PFSK-1 (cell line): ENCODE measurements around the gene DNPEP.

Source experiments
- POLR2AphosphoS5 ChIP-seq: IDR thresholded peaks from 2 replicates; pipeline ENCODE4 v1.6.1; 2012; ENCODE audit warnings: low read depth, mild to moderate bottlenecking, control low read depth, low read length, moderate library complexity
- REST ChIP-seq, 2 experiments: IDR thresholded peaks; 2 replicates each; pipeline versions ENCODE4 v1.6.1 to v1.8.0; 2011 to 2012; ENCODE audit warnings: low read depth in 2 of 2, low read length in 2 of 2, control low read depth in 1 of 2, inconsistent platforms in 1 of 2, mild to moderate bottlenecking in 1 of 2, moderate library complexity in 1 of 2; ENCODE audit not compliant: insufficient read depth in 1 of 2
- SIN3A ChIP-seq: IDR thresholded peaks from 2 replicates; pipeline ENCODE4 v1.6.1; 2012; ENCODE audit warnings: mild to moderate bottlenecking, low read length, moderate library complexity, borderline replicate concordance; ENCODE audit not compliant: insufficient read depth
- TAF1 ChIP-seq: IDR thresholded peaks from 2 replicates; pipeline ENCODE4 v1.6.1; 2012; ENCODE audit warnings: low read length, control low read depth, borderline replicate concordance; ENCODE audit not compliant: insufficient read depth

DNA sequence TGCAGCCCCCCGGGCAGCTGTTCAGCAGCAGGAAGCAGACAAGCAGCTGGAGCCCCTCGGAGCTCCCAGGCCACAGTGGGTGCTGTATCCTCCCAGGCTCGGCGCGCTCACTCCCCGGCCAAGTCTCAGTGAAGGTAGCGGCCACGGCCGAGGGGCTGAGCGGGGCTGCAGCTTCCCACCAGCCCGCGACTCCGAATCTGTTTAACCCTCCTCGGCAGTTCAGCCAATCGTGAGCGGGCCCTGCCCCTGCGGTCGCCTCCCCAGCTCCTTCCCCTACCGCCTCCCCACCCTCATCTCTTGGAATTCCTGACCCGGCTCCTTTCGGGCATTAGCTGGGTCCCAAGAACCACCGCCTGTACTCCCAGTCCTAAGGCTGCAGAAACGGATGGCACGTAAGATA, 55.2 kb downstream of the DNPEP start, which contains the start of gene RESP18:
- TF ChIP-seq TAF1 (no peak), SIN3A (no peak), POLR2AphosphoS5 (no peak), REST (IDR thresholded peaks at IDR 0.05; ENCODE audit: insufficient read depth in 1 of 2, low read depth in 2 of 2, low read length in 2 of 2) (no peak)
